Tibial nerve (tissue), 4 donors: ENCODE data around the gene PLAC1. TPM values are rescaled to one million over a fixed set of nuclear protein-coding genes. Genes with fewer than 3 reads are reported as not detected.

ENCODE experiments used
- DNase-seq, 2 donors: peaks; one replicate each; pipeline ENCODE4 v3.0.0-alpha.2; 2019; ENCODE audit warnings: low spot score in 2 of 2
- H3K27ac ChIP-seq, 4 donors: fragments of 200-600 bp; sonication (generic) in 3 of 4; one replicate each; pipeline ENCODE4 v1.5.1; 2017 to 2019; ENCODE audit warnings: mild to moderate bottlenecking in 1 of 4
- H3K27me3 ChIP-seq, 2 donors: fragments of 200-600 bp; sonication (generic) in 1 of 2; one replicate each; pipeline versions ENCODE4 v1.5.1 to v1.6.0; 2017 to 2019
- H3K36me3 ChIP-seq, 3 donors: fragments of 200-600 bp; sonication (generic); one replicate each; pipeline ENCODE4 v1.5.1; 2018 to 2019
- H3K4me1 ChIP-seq, 4 donors: fragments of 200-600 bp; sonication (generic) in 3 of 4; one replicate each; pipeline ENCODE4 v1.5.1; 2017 to 2019
- H3K4me3 ChIP-seq, 4 donors: fragments of 200-600 bp; sonication (generic) in 3 of 4; one replicate each; pipeline ENCODE4 v1.5.1; 2017 to 2019; ENCODE audit warnings: mild to moderate bottlenecking in 1 of 4, moderate library complexity in 1 of 4
- H3K9me3 ChIP-seq, 4 donors: fragments of 200-600 bp; sonication (generic) in 3 of 4; one replicate each; pipeline ENCODE4 v1.5.1; 2017 to 2019
- CTCF ChIP-seq, 5 experiments: fragments of 200-600 bp in 3 of 5; fragments of 450-650 bp in 2 of 5; sonication (generic) in 3 of 5; IDR thresholded peaks; one replicate each; pipeline ENCODE4 v1.5.1; 2016 to 2019; ENCODE audit warnings: antibody characterized with exemption in 5 of 5, mild to moderate bottlenecking in 3 of 5, moderate library complexity in 2 of 5
- EP300 ChIP-seq, 2 donors: sonication (generic); formaldehyde crosslinking; IDR thresholded peaks; one replicate each; pipeline ENCODE4 v1.6.1; 2017; ENCODE audit warnings: antibody characterized with exemption in 2 of 2, mild to moderate bottlenecking in 1 of 2
- POLR2A ChIP-seq, 2 donors: fragments of 450-650 bp; IDR thresholded peaks; one replicate each; pipeline ENCODE4 v1.6.1; 2017; ENCODE audit warnings: antibody characterized with exemption in 2 of 2, mild to moderate bottlenecking in 2 of 2, moderate library complexity in 2 of 2
- WGBS, 2 donors: methylation state at CpG; one replicate each; pipeline ENCODE4 v1.1.5; 2018; 5-methylcytosine and 5-hydroxymethylcytosine counted together
- total RNA-seq, 4 donors: library from RNA; depleted of rRNA; stranded (reverse); fragments of >200 nt; gene quantifications; one replicate each; pipeline ENCODE4 v1.1.0, GENCODE V29; 2016

PLAC1 gene
- total RNA-seq, 4 donors from 2014 or later: not detected

GRCh38 chrX:134545510-134545909 is 112.8 kb downstream of the PLAC1 start:
- H3K27ac ChIP-seq: no peak overlapping the region
- H3K4me3 ChIP-seq: no peak overlapping the region
- TF ChIP-seq CTCF (IDR thresholded peaks at IDR 0.05) (no peak), POLR2A (IDR thresholded peaks at IDR 0.05) (no peak), EP300 (IDR thresholded peaks at IDR 0.05) (no peak)
- H3K9me3 ChIP-seq: no peaks in the 10 kb centered on the region
- DNase-seq: no peak
- H3K36me3 ChIP-seq: no peaks in the 10 kb centered on the region
- H3K27me3 ChIP-seq: peaks cover 0 to 76% of the 10 kb centered on the region in 2 donors
- peaks cover 0 to 26% (median 0%) of the 10 kb centered on the region in 4 donors for H3K4me1 ChIP-seq
- 65 to 75% methylated on average over 10 to 20 of the region's 20 CpGs for WGBS, 2 donors

GRCh38 chrX:134544513-134545151 is 113.6 kb downstream of the PLAC1 start:
- Histone ChIP-seq H3K4me1 (peaks cover 0 to 18% (median 0%) of the 10 kb centered on the region in 4 donors), H3K4me3 (peak overlapping the region; percentile 9 to 41 (median 20)), H3K9me3 (no peaks in the 10 kb centered on the region), H3K36me3 (no peaks in the 10 kb centered on the region), H3K27me3 (peaks cover 0 to 68% of the 10 kb centered on the region in 2 donors), H3K27ac (no peak overlapping the region)
- no peak for DNase-seq
- 20 to 30% methylated on average over 7 to 51 of the region's 52 CpGs for WGBS, 2 donors
- TF ChIP-seq POLR2A (IDR thresholded peaks at IDR 0.05): no peak
- TF ChIP-seq CTCF (IDR thresholded peaks at IDR 0.05): no peak
- no peak for TF ChIP-seq EP300 (IDR thresholded peaks at IDR 0.05)

GRCh38 chrX:134544135-134544512 is 114.1 kb downstream of the PLAC1 start:
- no peaks in the 10 kb centered on the region for H3K9me3 ChIP-seq
- H3K27me3 ChIP-seq: peaks cover 0 to 68% of the 10 kb centered on the region in 2 donors
- DNase-seq: no peak
- peaks cover 0 to 16% (median 0%) of the 10 kb centered on the region in 4 donors for H3K4me1 ChIP-seq
- no peak overlapping the region for H3K27ac ChIP-seq
- H3K36me3 ChIP-seq: no peaks in the 10 kb centered on the region
- peak overlapping the region in 1 of 4 donors; percentile 41 for H3K4me3 ChIP-seq
- TF ChIP-seq EP300 (IDR thresholded peaks at IDR 0.05) (no peak), CTCF (IDR thresholded peaks at IDR 0.05) (no peak), POLR2A (IDR thresholded peaks at IDR 0.05) (no peak)
- WGBS, 2 donors: 50 to 54% methylated on average over 6 of the region's 6 CpGs

- Histone ChIP-seq H3K9me3 (no peaks in the 10 kb centered on the region), H3K4me1 (peaks cover 0 to 11% (median 0%) of the 10 kb centered on the region in 4 donors), H3K27ac (no peak overlapping the region), H3K27me3 (peaks cover 0 to 63% of the 10 kb centered on the region in 2 donors), H3K36me3 (no peaks in the 10 kb centered on the region), H3K4me3 (no peak overlapping the region)
- TF ChIP-seq POLR2A (IDR thresholded peaks at IDR 0.05) (no peak), EP300 (IDR thresholded peaks at IDR 0.05) (no peak), CTCF (IDR thresholded peaks at IDR 0.05) (no peak)
- 54 to 72% methylated on average over 3 of the region's 3 CpGs for WGBS, 2 donors
- no peak for DNase-seq
Measured at GRCh38 chrX:134543288-134543687, 115.0 kb downstream of the PLAC1 start.

- Histone ChIP-seq H3K4me3 (no peak overlapping the region), H3K27ac (no peak overlapping the region), H3K36me3 (no peaks in the 10 kb centered on the region), H3K9me3 (no peaks in the 10 kb centered on the region), H3K27me3 (peaks cover 0 to 55% of the 10 kb centered on the region in 2 donors), H3K4me1 (peaks cover 0 to 7% (median 0%) of the 10 kb centered on the region in 4 donors)
- TF ChIP-seq EP300 (IDR thresholded peaks at IDR 0.05): no peak
- no peak for TF ChIP-seq POLR2A (IDR thresholded peaks at IDR 0.05)
- TF ChIP-seq CTCF (IDR thresholded peaks at IDR 0.05): no peak
- 37 to 56% methylated on average over 2 of the region's 2 CpGs for WGBS, 2 donors
- no peak for DNase-seq
Measured at GRCh38 chrX:134542485-134542884, 115.8 kb downstream of the PLAC1 start.
